Measurements from ENCODE around the gene MAPRE3. TPM values are rescaled to one million over a fixed set of nuclear protein-coding genes. Genes with fewer than 3 reads are reported as not detected.

The MAPRE3 gene
- total and polyA plus RNA-seq, 9 of the 15 experiments (the other 6 are each of a cell fraction or from before 2014, with no cell fraction given), result 0.70 to 43.2 (median 12.6) TPM

DNA sequence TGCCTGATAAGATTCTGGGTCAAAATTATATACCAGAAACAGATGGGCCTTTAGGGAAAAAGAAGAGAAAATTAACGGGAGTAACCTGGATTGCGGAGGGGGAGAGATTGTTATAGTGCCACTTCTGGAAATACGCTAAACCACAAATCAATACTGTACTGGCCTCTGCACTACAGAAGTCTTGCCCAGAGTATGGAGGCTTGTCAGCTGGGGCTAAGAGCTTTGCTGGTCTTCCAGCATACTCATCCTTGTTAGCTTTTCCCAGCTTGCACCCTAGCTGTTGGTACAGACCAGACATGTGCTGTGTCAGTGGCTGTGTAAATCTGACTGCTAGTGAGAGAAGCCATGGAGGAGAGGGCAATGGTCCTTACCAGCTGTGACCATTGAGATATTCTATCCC, 89.9 kb downstream of the MAPRE3 start (continued):
- TF ChIP-seq RBBP5 (IDR thresholded peaks at IDR 0.05; ENCODE audit: borderline replicate concordance, insufficient read depth, low read length, poor library complexity, severe bottlenecking), result no peak
- TF ChIP-seq, protein P1, sequence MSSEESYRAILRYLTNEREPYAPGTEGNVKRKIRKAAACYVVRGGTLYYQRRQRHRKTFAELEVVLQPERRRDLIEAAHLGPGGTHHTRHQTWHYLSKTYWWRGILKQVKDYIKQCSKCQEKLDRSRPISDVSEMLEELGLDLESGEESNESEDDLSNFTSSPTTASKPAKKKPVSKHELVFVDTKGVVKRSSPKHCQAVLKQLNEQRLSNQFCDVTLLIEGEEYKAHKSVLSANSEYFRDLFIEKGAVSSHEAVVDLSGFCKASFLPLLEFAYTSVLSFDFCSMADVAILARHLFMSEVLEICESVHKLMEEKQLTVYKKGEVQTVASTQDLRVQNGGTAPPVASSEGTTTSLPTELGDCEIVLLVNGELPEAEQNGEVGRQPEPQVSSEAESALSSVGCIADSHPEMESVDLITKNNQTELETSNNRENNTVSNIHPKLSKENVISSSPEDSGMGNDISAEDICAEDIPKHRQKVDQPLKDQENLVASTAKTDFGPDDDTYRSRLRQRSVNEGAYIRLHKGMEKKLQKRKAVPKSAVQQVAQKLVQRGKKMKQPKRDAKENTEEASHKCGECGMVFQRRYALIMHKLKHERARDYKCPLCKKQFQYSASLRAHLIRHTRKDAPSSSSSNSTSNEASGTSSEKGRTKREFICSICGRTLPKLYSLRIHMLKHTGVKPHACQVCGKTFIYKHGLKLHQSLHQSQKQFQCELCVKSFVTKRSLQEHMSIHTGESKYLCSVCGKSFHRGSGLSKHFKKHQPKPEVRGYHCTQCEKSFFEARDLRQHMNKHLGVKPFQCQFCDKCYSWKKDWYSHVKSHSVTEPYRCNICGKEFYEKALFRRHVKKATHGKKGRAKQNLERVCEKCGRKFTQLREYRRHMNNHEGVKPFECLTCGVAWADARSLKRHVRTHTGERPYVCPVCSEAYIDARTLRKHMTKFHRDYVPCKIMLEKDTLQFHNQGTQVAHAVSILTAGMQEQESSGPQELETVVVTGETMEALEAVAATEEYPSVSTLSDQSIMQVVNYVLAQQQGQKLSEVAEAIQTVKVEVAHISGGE (CRISPR knock-in tag; IDR thresholded peaks at IDR 0.05), result no peak
- TF ChIP-seq, protein P2, sequence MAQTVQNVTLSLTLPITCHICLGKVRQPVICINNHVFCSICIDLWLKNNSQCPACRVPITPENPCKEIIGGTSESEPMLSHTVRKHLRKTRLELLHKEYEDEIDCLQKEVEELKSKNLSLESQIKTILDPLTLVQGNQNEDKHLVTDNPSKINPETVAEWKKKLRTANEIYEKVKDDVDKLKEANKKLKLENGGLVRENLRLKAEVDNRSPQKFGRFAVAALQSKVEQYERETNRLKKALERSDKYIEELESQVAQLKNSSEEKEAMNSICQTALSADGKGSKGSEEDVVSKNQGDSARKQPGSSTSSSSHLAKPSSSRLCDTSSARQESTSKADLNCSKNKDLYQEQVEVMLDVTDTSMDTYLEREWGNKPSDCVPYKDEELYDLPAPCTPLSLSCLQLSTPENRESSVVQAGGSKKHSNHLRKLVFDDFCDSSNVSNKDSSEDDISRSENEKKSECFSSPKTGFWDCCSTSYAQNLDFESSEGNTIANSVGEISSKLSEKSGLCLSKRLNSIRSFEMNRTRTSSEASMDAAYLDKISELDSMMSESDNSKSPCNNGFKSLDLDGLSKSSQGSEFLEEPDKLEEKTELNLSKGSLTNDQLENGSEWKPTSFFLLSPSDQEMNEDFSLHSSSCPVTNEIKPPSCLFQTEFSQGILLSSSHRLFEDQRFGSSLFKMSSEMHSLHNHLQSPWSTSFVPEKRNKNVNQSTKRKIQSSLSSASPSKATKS (CRISPR knock-in tag; IDR thresholded peaks at IDR 0.05), result no peak
- no peak for TF ChIP-seq GABPB1 (CRISPR knock-in tag; IDR thresholded peaks at IDR 0.05)
- TF ChIP-seq SP2 (IDR thresholded peaks at IDR 0.05; ENCODE audit: extremely low read depth, low read depth, low read length, poor library complexity, severe bottlenecking), result no peak
- TF ChIP-seq, protein P3, sequence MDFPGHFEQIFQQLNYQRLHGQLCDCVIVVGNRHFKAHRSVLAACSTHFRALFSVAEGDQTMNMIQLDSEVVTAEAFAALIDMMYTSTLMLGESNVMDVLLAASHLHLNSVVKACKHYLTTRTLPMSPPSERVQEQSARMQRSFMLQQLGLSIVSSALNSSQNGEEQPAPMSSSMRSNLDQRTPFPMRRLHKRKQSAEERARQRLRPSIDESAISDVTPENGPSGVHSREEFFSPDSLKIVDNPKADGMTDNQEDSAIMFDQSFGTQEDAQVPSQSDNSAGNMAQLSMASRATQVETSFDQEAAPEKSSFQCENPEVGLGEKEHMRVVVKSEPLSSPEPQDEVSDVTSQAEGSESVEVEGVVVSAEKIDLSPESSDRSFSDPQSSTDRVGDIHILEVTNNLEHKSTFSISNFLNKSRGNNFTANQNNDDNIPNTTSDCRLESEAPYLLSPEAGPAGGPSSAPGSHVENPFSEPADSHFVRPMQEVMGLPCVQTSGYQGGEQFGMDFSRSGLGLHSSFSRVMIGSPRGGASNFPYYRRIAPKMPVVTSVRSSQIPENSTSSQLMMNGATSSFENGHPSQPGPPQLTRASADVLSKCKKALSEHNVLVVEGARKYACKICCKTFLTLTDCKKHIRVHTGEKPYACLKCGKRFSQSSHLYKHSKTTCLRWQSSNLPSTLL (IDR thresholded peaks at IDR 0.05), result no peak
- TF ChIP-seq IRF1 (CRISPR knock-in tag; IDR thresholded peaks at IDR 0.05; ENCODE audit: borderline replicate concordance), result no peak
- no peak for TF ChIP-seq ZNF274 (IDR thresholded peaks at IDR 0.05; ENCODE audit: borderline replicate concordance, low read depth, low read length)
- TF ChIP-seq ATF1 (CRISPR knock-in tag; IDR thresholded peaks at IDR 0.05), result no peak
- TF ChIP-seq ATF1 (tag; IDR thresholded peaks at IDR 0.05), result no peak
- TF ChIP-seq, protein P4, sequence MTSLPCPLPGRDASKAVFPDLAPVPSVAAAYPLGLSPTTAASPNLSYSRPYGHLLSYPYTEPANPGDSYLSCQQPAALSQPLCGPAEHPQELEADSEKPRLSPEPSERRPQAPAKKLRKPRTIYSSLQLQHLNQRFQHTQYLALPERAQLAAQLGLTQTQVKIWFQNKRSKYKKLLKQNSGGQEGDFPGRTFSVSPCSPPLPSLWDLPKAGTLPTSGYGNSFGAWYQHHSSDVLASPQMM (CRISPR knock-in tag; IDR thresholded peaks at IDR 0.05), result no peak

Measured in K562 (cell line).